Right atrium auricular region (tissue), 2 donors: ENCODE data around the gene CHKA. TPM values are rescaled to one million over a fixed set of nuclear protein-coding genes. Genes with fewer than 3 reads are reported as not detected.

Experiments used
- DNase-seq: peaks from one replicate; pipeline ENCODE4 v3.0.0-alpha.2; 2019; ENCODE audit warnings: low spot score
- H3K27ac ChIP-seq, 2 donors: fragments of 200-600 bp; sonication (generic); 1 replicate in 1 of 2; 2 replicates in 1 of 2; pipeline ENCODE4 v1.5.1; 2016 to 2019
- H3K27me3 ChIP-seq, 2 donors: fragments of 200-600 bp; sonication (generic); one replicate each; pipeline versions ENCODE4 v1.5.1 to v1.6.0; 2017 to 2019
- H3K36me3 ChIP-seq: fragments of 200-600 bp; sonication (generic); one replicate; pipeline ENCODE4 v1.5.1; 2016
- H3K4me1 ChIP-seq, 2 donors: fragments of 200-600 bp; sonication (generic); one replicate each; pipeline versions ENCODE4 v1.5.1 to v1.6.0; 2017 to 2019
- H3K4me3 ChIP-seq, 2 donors: fragments of 200-600 bp; sonication (generic); 1 replicate in 1 of 2; 2 replicates in 1 of 2; pipeline ENCODE4 v1.5.1; 2017 to 2019; ENCODE audit warnings: mild to moderate bottlenecking in 1 of 2, moderate library complexity in 1 of 2
- H3K9me3 ChIP-seq, 2 donors: fragments of 200-600 bp; sonication (generic); one replicate each; pipeline ENCODE4 v1.5.1; 2019
- total RNA-seq, 2 donors: library from RNA; depleted of rRNA; stranded (reverse); fragments of >200 nt; gene quantifications; one replicate each; pipeline ENCODE4 v1.1.0, GENCODE V29; 2016
- TF ChIP-seq, protein P1 (sequence below), 2 donors: fragments of 200-600 bp; sonication (generic); IDR thresholded peaks; one replicate each; pipeline ENCODE4 v1.5.1; 2019; ENCODE audit warnings: antibody characterized with exemption in 2 of 2

Gene CHKA
- total RNA-seq, 2 donors from 2014 or later = 6.1 to 10.3 TPM

DNA sequence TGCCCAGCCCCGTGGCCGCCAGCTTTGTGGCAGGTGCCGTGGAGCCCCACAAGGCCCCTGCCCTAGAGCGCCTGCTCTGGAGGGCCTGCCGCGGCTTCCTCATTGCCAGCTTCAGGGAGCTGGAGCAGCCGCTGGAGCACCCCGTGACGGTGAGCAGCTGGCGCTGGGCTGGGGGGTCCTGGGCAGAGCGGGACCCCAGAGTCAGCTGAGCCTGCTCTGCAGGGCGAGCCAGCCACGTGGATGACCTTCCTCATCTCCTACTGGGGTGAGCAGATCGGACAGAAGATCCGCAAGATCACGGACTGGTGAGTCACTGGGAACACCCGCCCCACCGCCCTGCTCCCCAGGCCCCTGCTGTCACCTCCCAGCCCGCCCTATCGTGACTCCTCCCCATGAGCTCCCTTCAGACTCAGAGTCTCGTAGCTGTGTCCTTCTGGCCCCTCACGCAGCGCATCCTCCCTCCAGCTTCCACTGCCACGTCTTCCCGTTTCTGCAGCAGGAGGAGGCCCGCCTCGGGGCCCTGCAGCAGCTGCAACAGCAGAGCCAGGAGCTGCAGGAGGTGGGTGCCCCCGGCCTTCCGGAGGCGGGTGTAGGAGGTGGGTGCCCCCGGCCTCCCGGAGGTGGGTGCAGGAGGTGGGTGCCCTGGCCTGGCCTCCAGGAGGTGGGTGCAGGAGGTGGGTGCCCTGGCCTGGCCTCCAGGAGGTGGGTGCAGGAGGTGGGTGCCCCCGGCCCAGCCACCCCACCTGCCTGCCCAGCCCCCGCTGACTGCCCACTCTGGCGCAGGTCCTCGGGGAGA is 77.6 kb downstream of the CHKA start:
- no peak for DNase-seq
- Histone ChIP-seq H3K27ac (no peak overlapping the region), H3K36me3 (peaks cover 7% of the 10 kb centered on the region), H3K27me3 (no peaks in the 10 kb centered on the region), H3K4me1 (peaks cover 0 to 28% of the 10 kb centered on the region in 2 donors), H3K9me3 (no peaks in the 10 kb centered on the region), H3K4me3 (no peak overlapping the region)
- TF ChIP-seq, protein P1, sequence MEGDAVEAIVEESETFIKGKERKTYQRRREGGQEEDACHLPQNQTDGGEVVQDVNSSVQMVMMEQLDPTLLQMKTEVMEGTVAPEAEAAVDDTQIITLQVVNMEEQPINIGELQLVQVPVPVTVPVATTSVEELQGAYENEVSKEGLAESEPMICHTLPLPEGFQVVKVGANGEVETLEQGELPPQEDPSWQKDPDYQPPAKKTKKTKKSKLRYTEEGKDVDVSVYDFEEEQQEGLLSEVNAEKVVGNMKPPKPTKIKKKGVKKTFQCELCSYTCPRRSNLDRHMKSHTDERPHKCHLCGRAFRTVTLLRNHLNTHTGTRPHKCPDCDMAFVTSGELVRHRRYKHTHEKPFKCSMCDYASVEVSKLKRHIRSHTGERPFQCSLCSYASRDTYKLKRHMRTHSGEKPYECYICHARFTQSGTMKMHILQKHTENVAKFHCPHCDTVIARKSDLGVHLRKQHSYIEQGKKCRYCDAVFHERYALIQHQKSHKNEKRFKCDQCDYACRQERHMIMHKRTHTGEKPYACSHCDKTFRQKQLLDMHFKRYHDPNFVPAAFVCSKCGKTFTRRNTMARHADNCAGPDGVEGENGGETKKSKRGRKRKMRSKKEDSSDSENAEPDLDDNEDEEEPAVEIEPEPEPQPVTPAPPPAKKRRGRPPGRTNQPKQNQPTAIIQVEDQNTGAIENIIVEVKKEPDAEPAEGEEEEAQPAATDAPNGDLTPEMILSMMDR (IDR thresholded peaks at IDR 0.05) = no peak

DNA sequence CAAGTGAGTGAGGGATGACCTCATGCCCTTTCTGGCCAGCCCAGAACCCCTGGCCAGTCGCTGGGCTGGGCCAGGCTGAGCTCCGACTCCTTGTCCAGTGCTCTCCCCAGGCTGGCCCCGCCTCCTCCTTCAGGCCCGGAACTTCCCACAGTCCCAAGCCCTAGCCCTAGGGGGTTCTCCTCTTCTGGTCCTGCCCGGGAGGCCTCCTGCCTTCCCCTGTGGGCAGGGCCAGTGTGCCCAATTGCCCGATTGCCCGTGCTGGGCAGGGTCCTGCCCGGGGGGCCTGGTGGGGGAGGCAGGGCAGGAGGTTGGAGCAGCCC is 78.2 kb downstream of the CHKA start:
- H3K27me3 ChIP-seq = no peaks in the 10 kb centered on the region
- H3K4me3 ChIP-seq = no peak overlapping the region
- H3K9me3 ChIP-seq = no peaks in the 10 kb centered on the region
- H3K27ac ChIP-seq = no peak overlapping the region
- TF ChIP-seq, protein P1 (IDR thresholded peaks at IDR 0.05) = no peak
- H3K4me1 ChIP-seq = peaks cover 0 to 33% of the 10 kb centered on the region in 2 donors
- no peak for DNase-seq
- H3K36me3 ChIP-seq = peaks cover 7% of the 10 kb centered on the region

DNA sequence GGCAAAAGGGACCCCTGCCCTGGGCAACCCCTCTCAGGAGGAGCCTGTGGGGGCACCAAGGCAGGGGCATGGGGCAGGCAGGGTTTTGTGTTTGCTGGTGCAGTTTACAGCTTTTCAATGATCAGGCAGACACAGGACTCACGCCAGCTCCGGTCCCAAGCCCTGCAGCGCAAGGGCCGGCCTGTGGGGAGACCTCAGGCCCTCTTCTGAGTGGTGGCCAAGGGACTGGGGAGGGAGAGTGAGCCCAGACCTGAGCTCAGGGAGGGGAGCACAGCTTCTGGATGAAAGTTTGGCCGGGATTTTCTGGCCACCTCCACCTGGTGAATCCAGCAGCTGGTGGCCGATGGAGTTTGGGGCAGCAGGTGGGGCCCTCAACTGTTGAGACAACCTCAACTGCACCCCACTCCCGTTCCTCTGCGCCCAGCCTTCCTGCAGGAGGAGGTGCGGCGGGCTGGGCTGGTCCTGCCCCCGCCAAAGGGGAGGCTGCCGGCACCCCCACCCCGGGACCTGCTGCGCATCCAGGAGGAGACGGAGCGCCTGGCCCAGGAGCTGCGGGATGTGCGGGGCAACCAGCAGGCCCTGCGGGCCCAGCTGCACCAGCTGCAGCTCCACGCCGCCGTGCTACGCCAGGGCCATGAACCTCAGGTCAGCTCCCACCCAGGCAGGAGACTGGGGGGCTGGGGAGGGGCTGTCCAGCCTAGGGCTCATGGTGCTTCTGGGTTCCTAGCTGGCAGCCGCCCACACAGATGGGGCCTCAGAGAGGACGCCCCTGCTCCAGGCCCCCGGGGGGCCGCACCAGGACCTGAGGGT is 78.8 kb downstream of the CHKA start:
- Histone ChIP-seq H3K27ac (no peak overlapping the region), H3K27me3 (no peaks in the 10 kb centered on the region), H3K9me3 (no peaks in the 10 kb centered on the region), H3K4me3 (no peak overlapping the region), H3K4me1 (peaks cover 0 to 39% of the 10 kb centered on the region in 2 donors), H3K36me3 (peaks cover 7% of the 10 kb centered on the region)
- DNase-seq = no peak
- TF ChIP-seq, protein P1 (IDR thresholded peaks at IDR 0.05) = no peak

DNA sequence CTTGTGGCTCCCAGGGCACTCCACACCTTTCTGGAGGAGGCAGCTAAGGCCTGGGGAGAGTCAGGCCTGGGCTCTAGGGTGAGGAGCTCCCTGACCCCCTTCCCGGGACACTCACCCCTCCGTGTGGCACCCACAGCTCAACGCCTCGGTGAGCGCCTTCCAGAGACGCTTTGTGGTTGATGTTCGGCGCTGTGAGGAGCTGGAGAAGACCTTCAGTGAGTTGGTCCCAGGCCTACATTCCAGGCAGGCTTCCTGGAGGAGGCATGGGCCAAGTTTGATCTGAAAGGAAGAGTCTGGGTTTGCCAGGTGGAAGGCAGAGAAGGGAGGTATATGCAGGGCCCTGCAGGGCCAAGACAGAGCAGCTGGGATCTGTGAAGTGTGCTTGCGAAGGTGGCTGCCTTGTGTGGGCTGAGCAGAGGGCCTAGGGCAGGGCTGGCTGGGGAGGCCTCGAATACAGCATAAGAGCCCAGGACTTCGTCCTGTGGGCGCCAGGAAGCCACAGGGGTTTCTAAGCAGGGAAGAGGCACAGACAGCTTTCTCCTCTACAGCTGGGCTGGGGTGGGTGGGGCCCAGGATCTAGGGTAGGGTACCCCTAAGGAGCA is 79.5 kb downstream of the CHKA start:
- Histone ChIP-seq H3K9me3 (no peaks in the 10 kb centered on the region), H3K36me3 (peaks cover 7% of the 10 kb centered on the region), H3K27ac (no peak overlapping the region), H3K27me3 (no peaks in the 10 kb centered on the region), H3K4me3 (no peak overlapping the region), H3K4me1 (peaks cover 0 to 46% of the 10 kb centered on the region in 2 donors)
- DNase-seq = no peak
- TF ChIP-seq, protein P1 (IDR thresholded peaks at IDR 0.05) = no peak

DNA sequence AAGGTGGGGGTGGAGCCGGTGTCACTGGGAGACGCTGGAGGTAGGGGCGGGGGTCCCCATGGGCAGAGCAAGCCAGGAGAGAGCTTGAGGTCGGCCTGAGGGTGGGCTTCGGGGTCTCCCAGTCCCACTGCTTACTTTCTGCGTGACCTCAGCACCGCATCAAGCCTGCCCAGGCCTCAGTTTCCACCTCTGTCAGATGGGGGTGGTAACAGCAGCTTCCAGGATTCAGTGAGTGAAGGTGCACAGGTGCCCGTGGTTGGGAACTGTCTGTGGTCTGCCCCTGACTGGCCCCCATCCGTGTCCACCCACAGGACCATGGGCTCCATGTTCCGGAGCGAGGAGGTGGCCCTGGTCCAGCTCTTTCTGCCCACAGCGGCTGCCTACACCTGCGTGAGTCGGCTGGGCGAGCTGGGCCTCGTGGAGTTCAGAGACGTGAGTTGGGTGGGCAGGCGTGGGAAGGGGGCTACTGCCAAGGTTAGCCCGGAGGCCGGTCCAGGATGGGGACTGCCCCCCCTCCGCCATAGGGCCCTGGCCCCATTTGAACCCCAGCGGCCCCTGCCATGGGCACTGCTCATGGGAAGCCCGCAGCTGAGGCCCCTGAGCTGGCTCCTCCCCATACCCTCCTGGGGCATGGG is 80.1 kb downstream of the CHKA start:
- Histone ChIP-seq H3K27ac (peak overlapping the region; percentile 84 to 88), H3K4me3 (peak overlapping the region; percentile 63 to 72), H3K4me1 (peaks cover 0 to 52% of the 10 kb centered on the region in 2 donors), H3K9me3 (no peaks in the 10 kb centered on the region), H3K27me3 (no peaks in the 10 kb centered on the region), H3K36me3 (peaks cover 6% of the 10 kb centered on the region)
- no peak for DNase-seq
- TF ChIP-seq, protein P1 (IDR thresholded peaks at IDR 0.05) = no peak
